KMS-11 (cell line): ENCODE results near the gene RECK.
"Not testable (repeated sequence)": the region's sequence is repeated elsewhere in the genome, so short reads cannot be mapped to it uniquely, and the experiment has no call there.

Source experiments
- H2AFZ ChIP-seq: fragments of 200-600 bp; sonication (generic); 2 replicates; pipeline ENCODE4 v1.6.1; 2016; ENCODE audit warnings: antibody characterized with exemption, mixed run types, low read depth
- H3K27ac ChIP-seq: fragments of 200-600 bp; sonication (generic); 2 replicates; pipeline ENCODE4 v1.6.1; 2016; ENCODE audit warnings: mild to moderate bottlenecking, mixed run types
- H3K27me3 ChIP-seq: fragments of 200-600 bp; sonication (generic); 2 replicates; pipeline ENCODE4 v1.6.1; 2017; ENCODE audit warnings: mild to moderate bottlenecking, low read depth, mixed run types, moderate library complexity; ENCODE audit not compliant: insufficient read depth
- H3K36me3 ChIP-seq: fragments of 200-600 bp; sonication (generic); 2 replicates; pipeline ENCODE4 v1.6.1; 2017; ENCODE audit warnings: mild to moderate bottlenecking, mixed run types; ENCODE audit not compliant: insufficient read depth
- H3K4me1 ChIP-seq: fragments of 200-600 bp; sonication (generic); 2 replicates; pipeline ENCODE4 v1.6.1; 2016; ENCODE audit warnings: mild to moderate bottlenecking, low read depth, mixed run types; ENCODE audit not compliant: poor library complexity, severe bottlenecking
- H3K4me2 ChIP-seq: fragments of 200-600 bp; sonication (generic); 2 replicates; pipeline ENCODE4 v1.7.0; 2016; ENCODE audit warnings: mild to moderate bottlenecking, mixed run types
- H3K4me3 ChIP-seq: fragments of 200-600 bp; sonication (generic); IDR thresholded peaks from 2 replicates; pipeline ENCODE4 v1.6.1; 2017; ENCODE audit warnings: low read depth, low read length, mixed read lengths; ENCODE audit not compliant: insufficient read depth
- H3K79me2 ChIP-seq: fragments of 200-600 bp; sonication (generic); 2 replicates; pipeline ENCODE4 v1.6.1; 2016; ENCODE audit warnings: low read depth, mixed run types; ENCODE audit not compliant: insufficient read depth
- H3K9ac ChIP-seq: fragments of 200-600 bp; sonication (generic); 2 replicates; pipeline ENCODE4 v1.6.1; 2016; ENCODE audit warnings: mild to moderate bottlenecking, mixed run types
- H4K20me1 ChIP-seq: fragments of 200-600 bp; sonication (generic); 2 replicates; pipeline ENCODE4 v1.6.1; 2016; ENCODE audit warnings: mild to moderate bottlenecking, mixed run types; ENCODE audit not compliant: insufficient read depth
- TF ChIP-seq, protein P1 (sequence below): fragments of 200-600 bp; sonication (generic); conservative IDR thresholded peaks from 2 replicates; pipeline ENCODE4 v1.6.1; 2017; ENCODE audit warnings: low read depth, mild to moderate bottlenecking, antibody characterized with exemption, low read length, moderate library complexity, mixed read lengths

RECK gene

GRCh38 chr9:35996358-35996970 lies 40.2 kb upstream of the RECK start:
- H3K27ac ChIP-seq: no peak overlapping the region
- no peak overlapping the region for H3K9ac ChIP-seq
- TF ChIP-seq, protein P1, sequence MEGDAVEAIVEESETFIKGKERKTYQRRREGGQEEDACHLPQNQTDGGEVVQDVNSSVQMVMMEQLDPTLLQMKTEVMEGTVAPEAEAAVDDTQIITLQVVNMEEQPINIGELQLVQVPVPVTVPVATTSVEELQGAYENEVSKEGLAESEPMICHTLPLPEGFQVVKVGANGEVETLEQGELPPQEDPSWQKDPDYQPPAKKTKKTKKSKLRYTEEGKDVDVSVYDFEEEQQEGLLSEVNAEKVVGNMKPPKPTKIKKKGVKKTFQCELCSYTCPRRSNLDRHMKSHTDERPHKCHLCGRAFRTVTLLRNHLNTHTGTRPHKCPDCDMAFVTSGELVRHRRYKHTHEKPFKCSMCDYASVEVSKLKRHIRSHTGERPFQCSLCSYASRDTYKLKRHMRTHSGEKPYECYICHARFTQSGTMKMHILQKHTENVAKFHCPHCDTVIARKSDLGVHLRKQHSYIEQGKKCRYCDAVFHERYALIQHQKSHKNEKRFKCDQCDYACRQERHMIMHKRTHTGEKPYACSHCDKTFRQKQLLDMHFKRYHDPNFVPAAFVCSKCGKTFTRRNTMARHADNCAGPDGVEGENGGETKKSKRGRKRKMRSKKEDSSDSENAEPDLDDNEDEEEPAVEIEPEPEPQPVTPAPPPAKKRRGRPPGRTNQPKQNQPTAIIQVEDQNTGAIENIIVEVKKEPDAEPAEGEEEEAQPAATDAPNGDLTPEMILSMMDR: no peak

DNA sequence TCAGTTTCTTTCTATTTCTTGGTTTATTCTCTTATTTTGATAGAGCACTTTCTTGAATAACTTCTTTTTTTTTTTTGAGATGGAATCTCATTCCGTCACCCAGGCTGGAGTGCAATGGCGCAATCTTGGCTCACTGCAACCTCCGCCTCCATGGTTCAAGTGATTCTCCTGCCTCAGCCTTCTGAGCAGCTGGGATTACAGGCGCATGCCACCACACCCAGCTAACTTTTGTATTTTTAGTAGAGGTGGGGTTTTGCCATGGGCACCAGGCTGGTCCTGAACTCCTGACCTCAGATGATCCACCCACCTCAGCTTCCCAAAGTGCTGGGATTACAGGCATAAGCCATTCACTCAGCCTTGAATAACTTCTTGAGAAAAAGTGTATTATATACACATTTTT lies 39.7 kb upstream of the RECK start:
- not testable (repeated sequence) for H3K9ac ChIP-seq, H3K79me2 ChIP-seq, H3K4me1 ChIP-seq, H2AFZ ChIP-seq, H3K4me2 ChIP-seq, H3K27ac ChIP-seq, H3K36me3 ChIP-seq, H4K20me1 ChIP-seq, H3K4me3 ChIP-seq, H3K27me3 ChIP-seq

More at GRCh38 chr9:35996358-35996970, 40.2 kb upstream of the RECK start:
- no peak overlapping the region for H3K4me3 ChIP-seq
- H4K20me1 ChIP-seq: no peaks in the 10 kb centered on the region
- no peaks in the 10 kb centered on the region for H3K27me3 ChIP-seq
- no peak overlapping the region for H2AFZ ChIP-seq
- H3K36me3 ChIP-seq: no peaks in the 10 kb centered on the region
- no peaks in the 10 kb centered on the region for H3K4me1 ChIP-seq
- H3K4me2 ChIP-seq: no peak overlapping the region
- no peaks in the 10 kb centered on the region for H3K79me2 ChIP-seq

- Histone ChIP-seq H3K9ac (no peak overlapping the region), H4K20me1 (no peaks in the 10 kb centered on the region), H3K4me3 (no peak overlapping the region), H3K36me3 (no peaks in the 10 kb centered on the region), H3K27ac (no peak overlapping the region), H2AFZ (no peak overlapping the region), H3K79me2 (no peaks in the 10 kb centered on the region), H3K4me2 (no peak overlapping the region), H3K4me1 (no peaks in the 10 kb centered on the region), H3K27me3 (no peaks in the 10 kb centered on the region)
- TF ChIP-seq, protein P1: no peak
These were observed 38.4 kb upstream of the RECK start for GRCh38 chr9:35998333-35998732.

- Histone ChIP-seq H3K4me2 (no peak overlapping the region), H3K27me3 (no peaks in the 10 kb centered on the region), H3K4me3 (no peak overlapping the region), H3K79me2 (no peaks in the 10 kb centered on the region), H4K20me1 (no peaks in the 10 kb centered on the region), H3K36me3 (no peaks in the 10 kb centered on the region), H3K4me1 (peaks cover 9% of the 10 kb centered on the region), H3K27ac (no peak overlapping the region), H3K9ac (no peak overlapping the region), H2AFZ (no peak overlapping the region)
- TF ChIP-seq, protein P1: no peak
These were observed 30.8 kb upstream of the RECK start for GRCh38 chr9:36005891-36006290.

GRCh38 chr9:36006549-36007315 lies 30.0 kb upstream of the RECK start:
- no peak overlapping the region for H3K4me2 ChIP-seq
- no peak overlapping the region for H3K27ac ChIP-seq
- H3K27me3 ChIP-seq: no peaks in the 10 kb centered on the region
- H3K79me2 ChIP-seq: no peaks in the 10 kb centered on the region
- no peak overlapping the region for H3K4me3 ChIP-seq
- H2AFZ ChIP-seq: no peak overlapping the region
- no peaks in the 10 kb centered on the region for H4K20me1 ChIP-seq
- TF ChIP-seq, protein P1: no peak
- H3K36me3 ChIP-seq: no peaks in the 10 kb centered on the region
- H3K9ac ChIP-seq: no peak overlapping the region
- H3K4me1 ChIP-seq: peaks cover 9% of the 10 kb centered on the region
